ENCODE data around the gene RTL1.

RTL1 gene

GRCh38 chr14:100841761-100842403, 61.6 kb downstream of the RTL1 start:
- no peak for TF ChIP-seq CTCF (IDR thresholded peaks at IDR 0.05; ENCODE audit: low read depth, low read length, missing control alignments)
- H3K4me3 ChIP-seq (ENCODE audit: low read depth, low read length): no peak overlapping the region
- DNase-seq (ENCODE audit: low read depth): no peak

- no peak for TF ChIP-seq CTCF (IDR thresholded peaks at IDR 0.05; ENCODE audit: low read depth, low read length, missing control alignments)
- H3K4me3 ChIP-seq (ENCODE audit: low read depth, low read length): no peak overlapping the region
- no peak for DNase-seq (ENCODE audit: low read depth)
Measured at GRCh38 chr14:100841066-100841760, 62.3 kb downstream of the RTL1 start.

- H3K4me3 ChIP-seq (ENCODE audit: low read depth, low read length): no peak overlapping the region
- no peak for DNase-seq (ENCODE audit: low read depth)
- TF ChIP-seq CTCF (IDR thresholded peaks at IDR 0.05; ENCODE audit: low read depth, low read length, missing control alignments): no peak
Measured at GRCh38 chr14:100840286-100841065, 63.0 kb downstream of the RTL1 start.

- TF ChIP-seq CTCF (IDR thresholded peaks at IDR 0.05; ENCODE audit: low read depth, low read length, missing control alignments): no peak
- H3K4me3 ChIP-seq (ENCODE audit: low read depth, low read length): no peak overlapping the region
- DNase-seq (ENCODE audit: low read depth): no peak
Measured at GRCh38 chr14:100839681-100840111, 63.8 kb downstream of the RTL1 start.

GRCh38 chr14:100839315-100839585, 64.3 kb downstream of the RTL1 start:
- no peak overlapping the region for H3K4me3 ChIP-seq (ENCODE audit: low read depth, low read length)
- TF ChIP-seq CTCF (IDR thresholded peaks at IDR 0.05; ENCODE audit: low read depth, low read length, missing control alignments): no peak
- no peak for DNase-seq (ENCODE audit: low read depth)

- no peak for TF ChIP-seq CTCF (IDR thresholded peaks at IDR 0.05; ENCODE audit: low read depth, low read length, missing control alignments)
- H3K4me3 ChIP-seq (ENCODE audit: low read depth, low read length): no peak overlapping the region
- DNase-seq (ENCODE audit: low read depth): no peak
Measured at GRCh38 chr14:100838493-100839314, 64.8 kb downstream of the RTL1 start.

All from GM12864 (cell line).